Activated naive CD8-positive, alpha-beta T cell treated with anti-CD3 and anti-CD28 coated beads for 36 hours (primary cell): Measurements from ENCODE around the gene TBC1D13. TPM values are rescaled to one million over a fixed set of nuclear protein-coding genes. Genes with fewer than 3 reads are reported as not detected.
"Not testable (repeated sequence)": the region's sequence is repeated elsewhere in the genome, so short reads cannot be mapped to it uniquely, and the experiment has no call there.

Experiments
- DNase-seq: peaks from one replicate; pipeline ENCODE4 v3.0.0; 2021
- H3K27ac Mint-ChIP-seq: one replicate; pipeline ENCODE4 v1.8.0; 2022; ENCODE audit warnings: mild to moderate bottlenecking, moderate library complexity, mixed read lengths
- H3K27me3 Mint-ChIP-seq: one replicate; pipeline ENCODE4 v1.8.0; 2022; ENCODE audit warnings: mild to moderate bottlenecking, mixed read lengths
- H3K36me3 Mint-ChIP-seq: one replicate; pipeline ENCODE4 v1.8.0; 2021; ENCODE audit warnings: mild to moderate bottlenecking, mixed read lengths
- H3K4me1 Mint-ChIP-seq: one replicate; pipeline ENCODE4 v1.8.0; 2021; ENCODE audit warnings: mixed read lengths
- H3K4me3 Mint-ChIP-seq: one replicate; pipeline ENCODE4 v1.8.0; 2022; ENCODE audit warnings: mild to moderate bottlenecking, moderate library complexity, mixed read lengths
- H3K9me3 Mint-ChIP-seq: one replicate; pipeline ENCODE4 v1.8.0; 2022; ENCODE audit warnings: mixed read lengths
- total RNA-seq, 2 experiments: library from RNA; stranded (reverse); gene quantifications; one replicate each; pipeline ENCODE4 v1.2.3, GENCODE V29; 2021

The TBC1D13 gene
- total RNA-seq, 2 experiments from 2014 or later: 16.3 to 18.8 TPM

GRCh38 chr9:128841694-128842492 lies 54.8 kb downstream of the TBC1D13 start:
- DNase-seq: no peak
- H3K9me3 Mint-ChIP-seq: no peaks in the 10 kb centered on the region
- H3K27me3 Mint-ChIP-seq: no peaks in the 10 kb centered on the region
- H3K36me3 Mint-ChIP-seq: peaks cover 2% of the 10 kb centered on the region
- no peak overlapping the region for H3K4me3 Mint-ChIP-seq
- H3K27ac Mint-ChIP-seq: no peak overlapping the region
- H3K4me1 Mint-ChIP-seq: no peaks in the 10 kb centered on the region

DNA sequence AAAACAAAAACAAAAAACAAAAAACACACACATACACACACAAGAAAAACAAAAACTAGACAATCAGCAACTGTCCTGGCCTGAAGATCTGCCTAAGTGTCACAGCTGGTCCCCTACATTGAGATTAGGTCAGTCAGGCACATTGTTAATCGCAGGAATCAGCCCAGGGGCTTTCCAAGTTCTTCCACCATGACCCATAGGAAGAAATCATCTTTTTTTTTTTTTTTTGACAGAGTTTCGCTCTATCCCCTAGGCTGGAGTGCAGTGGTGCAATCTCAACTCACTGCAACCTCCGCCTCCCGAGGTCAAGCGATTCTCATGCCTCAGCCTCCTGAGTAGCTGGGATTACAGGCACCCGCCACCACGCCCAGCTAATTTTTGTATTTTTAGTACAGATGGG lies 56.1 kb downstream of the TBC1D13 start:
- peaks cover 11% of the 10 kb centered on the region for H3K36me3 Mint-ChIP-seq
- not testable (repeated sequence) for H3K27ac Mint-ChIP-seq, H3K4me1 Mint-ChIP-seq, H3K4me3 Mint-ChIP-seq, H3K9me3 Mint-ChIP-seq, H3K27me3 Mint-ChIP-seq, DNase-seq

GRCh38 chr9:128845186-128845931 lies 58.3 kb downstream of the TBC1D13 start:
- DNase-seq: no peak
- Mint-ChIP-seq H3K36me3 (peaks cover 17% of the 10 kb centered on the region), H3K4me1 (no peaks in the 10 kb centered on the region), H3K9me3 (peaks cover 3% of the 10 kb centered on the region), H3K27ac (no peak overlapping the region), H3K4me3 (no peak overlapping the region), H3K27me3 (no peaks in the 10 kb centered on the region)

DNA sequence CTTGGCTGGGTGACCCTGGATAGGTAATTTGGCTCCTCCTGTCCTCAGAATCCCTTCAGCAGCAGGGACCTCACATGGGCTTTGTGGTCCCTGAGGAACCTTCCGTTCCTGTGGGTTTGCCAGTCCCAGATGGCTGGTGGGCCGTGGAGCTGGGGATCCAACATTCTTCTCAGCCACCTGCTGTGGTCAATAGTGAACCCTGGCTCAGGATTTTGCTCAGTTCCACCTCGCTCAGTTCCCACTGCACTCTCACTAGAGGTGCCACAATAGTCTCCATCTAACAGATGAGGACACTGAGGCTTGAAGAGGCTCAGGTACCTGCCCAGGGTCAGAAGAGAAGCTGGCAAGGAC lies 59.6 kb downstream of the TBC1D13 start:
- no peaks in the 10 kb centered on the region for H3K27me3 Mint-ChIP-seq
- H3K27ac Mint-ChIP-seq: no peak overlapping the region
- no peak overlapping the region for H3K4me3 Mint-ChIP-seq
- H3K36me3 Mint-ChIP-seq: peaks cover 30% of the 10 kb centered on the region
- peaks cover 15% of the 10 kb centered on the region for H3K9me3 Mint-ChIP-seq
- no peaks in the 10 kb centered on the region for H3K4me1 Mint-ChIP-seq
- DNase-seq: no peak

DNA sequence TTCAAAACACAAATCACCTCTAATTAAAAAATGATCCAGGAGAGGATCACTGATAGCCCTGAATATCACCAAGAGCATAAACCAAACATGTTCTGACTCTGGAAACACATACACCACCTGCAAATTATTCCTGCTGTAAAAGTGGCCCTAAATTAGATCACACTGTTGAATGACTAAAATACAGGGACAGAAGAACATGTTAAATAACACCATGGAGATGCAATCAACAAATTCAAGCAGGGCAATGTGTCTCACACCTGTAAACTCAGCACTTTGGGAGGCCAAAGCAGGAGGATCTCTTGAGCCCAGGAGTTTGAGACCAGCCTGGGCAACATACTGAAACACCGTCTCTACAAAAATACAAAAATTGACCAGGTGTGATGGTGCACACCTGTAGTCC lies 60.8 kb downstream of the TBC1D13 start:
- H3K36me3 Mint-ChIP-seq: peaks cover 28% of the 10 kb centered on the region
- no peak overlapping the region for H3K4me3 Mint-ChIP-seq
- H3K9me3 Mint-ChIP-seq: peaks cover 15% of the 10 kb centered on the region
- no peaks in the 10 kb centered on the region for H3K27me3 Mint-ChIP-seq
- no peak overlapping the region for H3K27ac Mint-ChIP-seq
- H3K4me1 Mint-ChIP-seq: no peaks in the 10 kb centered on the region
- no peak for DNase-seq

DNA sequence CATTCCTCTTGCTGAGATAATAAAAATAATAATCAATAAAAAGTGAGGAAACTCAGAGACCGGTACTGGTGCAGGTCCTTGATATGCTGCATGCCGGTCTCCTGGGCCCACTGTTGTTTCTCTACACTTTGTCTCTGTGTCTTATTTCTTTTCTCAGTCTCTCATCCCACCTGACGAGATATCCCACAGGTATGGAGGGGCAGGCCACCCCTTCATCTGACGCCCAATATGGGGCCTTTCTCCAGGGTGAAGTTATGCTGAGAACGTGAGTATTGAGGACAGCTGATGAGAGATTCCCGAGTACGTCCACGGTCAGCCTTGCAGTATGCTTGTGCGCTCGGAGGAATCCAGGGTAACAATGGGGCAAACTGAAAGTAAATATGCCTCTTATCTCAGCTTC lies 64.0 kb downstream of the TBC1D13 start:
- Mint-ChIP-seq H3K36me3 (peaks cover 28% of the 10 kb centered on the region), H3K9me3 (peaks cover 15% of the 10 kb centered on the region)
- H3K27ac Mint-ChIP-seq, H3K4me3 Mint-ChIP-seq, DNase-seq, H3K4me1 Mint-ChIP-seq, H3K27me3 Mint-ChIP-seq: not testable (repeated sequence)

GRCh38 chr9:128851779-128852600 lies 64.9 kb downstream of the TBC1D13 start:
- peaks cover 28% of the 10 kb centered on the region for H3K36me3 Mint-ChIP-seq
- not testable (repeated sequence) for H3K27ac Mint-ChIP-seq, DNase-seq, H3K27me3 Mint-ChIP-seq, H3K4me3 Mint-ChIP-seq, H3K4me1 Mint-ChIP-seq
- peaks cover 15% of the 10 kb centered on the region for H3K9me3 Mint-ChIP-seq

DNA sequence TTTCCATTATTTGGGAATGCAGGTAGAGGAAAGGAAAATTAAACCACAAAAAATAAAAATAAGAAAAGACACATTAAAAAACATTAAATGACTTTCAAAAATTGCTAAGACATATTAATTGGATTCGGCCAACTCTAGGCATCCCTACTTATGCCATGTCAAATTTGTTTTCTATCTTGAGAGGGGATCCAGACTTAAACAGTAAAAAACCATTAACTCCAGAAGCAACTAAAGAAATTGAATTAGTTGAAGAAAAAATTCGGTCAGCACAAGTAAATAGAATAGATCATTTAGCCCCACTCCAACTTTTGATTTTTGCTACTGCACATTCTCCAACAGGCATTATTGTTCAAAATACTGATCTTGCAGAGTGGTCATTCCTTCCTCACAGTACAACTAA lies 65.6 kb downstream of the TBC1D13 start:
- H3K27ac Mint-ChIP-seq, H3K4me1 Mint-ChIP-seq, H3K4me3 Mint-ChIP-seq, H3K27me3 Mint-ChIP-seq, DNase-seq: not testable (repeated sequence)
- Mint-ChIP-seq H3K36me3 (peaks cover 24% of the 10 kb centered on the region), H3K9me3 (peaks cover 15% of the 10 kb centered on the region)

DNA sequence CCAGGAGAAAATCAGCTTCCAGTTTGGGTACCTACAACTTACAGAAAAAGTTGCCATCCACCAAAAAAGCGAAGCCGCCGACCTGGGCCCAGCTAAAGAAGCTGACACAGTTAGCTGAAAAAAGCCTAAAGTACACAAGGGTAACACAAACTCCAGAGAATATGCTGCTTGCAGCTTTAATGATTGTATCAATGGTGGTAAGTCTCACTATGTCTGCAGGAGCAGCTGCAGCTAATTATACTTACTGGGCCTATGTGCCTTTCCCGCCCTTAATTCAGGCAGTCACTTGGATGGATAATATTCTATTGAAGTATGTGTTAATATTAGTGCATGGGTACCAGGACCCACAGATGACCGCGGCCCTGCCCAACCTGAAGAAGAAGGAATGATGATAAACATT lies 67.4 kb downstream of the TBC1D13 start:
- H3K4me1 Mint-ChIP-seq, H3K4me3 Mint-ChIP-seq: not testable (repeated sequence)
- peaks cover 15% of the 10 kb centered on the region for H3K9me3 Mint-ChIP-seq

GRCh38 chr9:128858476-128858875 lies 71.4 kb downstream of the TBC1D13 start:
- H3K4me1 Mint-ChIP-seq, H3K36me3 Mint-ChIP-seq, H3K9me3 Mint-ChIP-seq: not testable (repeated sequence)

More for the DNA sequence above, 67.4 kb downstream of the TBC1D13 start:
- H3K27me3 Mint-ChIP-seq, DNase-seq, H3K27ac Mint-ChIP-seq: not testable (repeated sequence)
- peaks cover 18% of the 10 kb centered on the region for H3K36me3 Mint-ChIP-seq

More at GRCh38 chr9:128858476-128858875, 71.4 kb downstream of the TBC1D13 start:
- H3K27me3 Mint-ChIP-seq, H3K27ac Mint-ChIP-seq, H3K4me3 Mint-ChIP-seq, DNase-seq: not testable (repeated sequence)

Other genes starting within 250 kb of the TBC1D13 start
- 100 to 1,000 TPM; 142 to 143 TPM for gene SPTAN1, start 234.7 kb upstream of the TBC1D13 start, total RNA-seq
- gene DYNC2I2, start 130.4 kb upstream of the TBC1D13 start, total RNA-seq: 10 to 100 TPM; 34.3 to 38.1 TPM
- gene SET, start 98.0 kb upstream of the TBC1D13 start, total RNA-seq: 100 to 1,000 TPM; 953 to 971 TPM
- gene PKN3, start 84.8 kb upstream of the TBC1D13 start, total RNA-seq: 1 to 10 TPM; 7.2 to 7.8 TPM
- 10 to 100 TPM; 47.1 to 52.6 TPM for gene ZDHHC12, start 63.1 kb upstream of the TBC1D13 start, total RNA-seq
- gene ZER1, start 15.3 kb upstream of the TBC1D13 start, total RNA-seq: 10 to 100 TPM; 13.7 to 14.4 TPM
- gene ENDOG, start 31.2 kb downstream of the TBC1D13 start, total RNA-seq: 10 to 100 TPM; 20.1 to 22.9 TPM
- gene SPOUT1, start 42.5 kb downstream of the TBC1D13 start, total RNA-seq: 100 to 1,000 TPM; 109 to 111 TPM
- 1 to 10 TPM; 7.4 to 9.4 TPM for gene KYAT1, start 94.7 kb downstream of the TBC1D13 start, total RNA-seq
- 10 to 100 TPM; 19.9 to 20.3 TPM for gene LRRC8A, start 94.9 kb downstream of the TBC1D13 start, total RNA-seq
- under 1 TPM; 0.49 to 0.52 TPM for gene PHYHD1, start 133.7 kb downstream of the TBC1D13 start, total RNA-seq
- 10 to 100 TPM; 10.1 to 11.3 TPM for gene DOLK, start 160.3 kb downstream of the TBC1D13 start, total RNA-seq
- gene NUP188, start 160.4 kb downstream of the TBC1D13 start, total RNA-seq: 100 to 1,000 TPM; 128 to 130 TPM
- gene SH3GLB2, start 241.1 kb downstream of the TBC1D13 start, total RNA-seq: 10 to 100 TPM; 42.9 to 46.3 TPM
- 10 to 100 TPM; 26.2 to 29.0 TPM for gene MIGA2, start 249.4 kb downstream of the TBC1D13 start, total RNA-seq